Dendritic cell treated with granulocyte-macrophage colony-stimulating factor and Interleukin-4, amounts not matched to agents 40 ng/mL and 50 ng/mL, for 4 days (primary cell): ENCODE measurements around the gene UPF3A.

Source experiments
- H3K27ac Mint-ChIP-seq: one replicate; pipeline ENCODE4 v1.8.0; 2022; ENCODE audit warnings: mild to moderate bottlenecking, mixed read lengths
- H3K27me3 Mint-ChIP-seq: one replicate; pipeline ENCODE4 v1.8.0; 2022; ENCODE audit warnings: mild to moderate bottlenecking, mixed read lengths
- H3K36me3 Mint-ChIP-seq: one replicate; pipeline ENCODE4 v1.8.0; 2022; ENCODE audit warnings: low read depth, mixed read lengths
- H3K4me1 Mint-ChIP-seq: one replicate; pipeline ENCODE4 v1.8.0; 2022; ENCODE audit warnings: low read depth, mixed read lengths
- H3K4me3 Mint-ChIP-seq: one replicate; pipeline ENCODE4 v1.8.0; 2022; ENCODE audit warnings: mild to moderate bottlenecking, moderate library complexity, mixed read lengths
- H3K9me3 Mint-ChIP-seq: one replicate; pipeline ENCODE4 v1.8.0; 2022; ENCODE audit warnings: mixed read lengths
- intact Hi-C: fragments of 100-400 bp; cut with micrococcal nuclease; formaldehyde crosslinking; loops from one replicate; pipeline ENCODE4 v1.15.0; 2022

UPF3A gene

GRCh38 chr13:114304346-114305034, 23.1 kb downstream of the UPF3A start:
- intact Hi-C loops, result no loop called here
- Mint-ChIP-seq H3K4me1 (no peaks in the 10 kb centered on the region), H3K36me3 (peaks cover 69% of the 10 kb centered on the region), H3K4me3 (no peak overlapping the region), H3K9me3 (no peaks in the 10 kb centered on the region), H3K27ac (no peak overlapping the region), H3K27me3 (no peaks in the 10 kb centered on the region)

- Mint-ChIP-seq H3K4me1 (peaks cover 12% of the 10 kb centered on the region), H3K27ac (no peak overlapping the region), H3K4me3 (no peak overlapping the region), H3K27me3 (no peaks in the 10 kb centered on the region), H3K9me3 (no peaks in the 10 kb centered on the region), H3K36me3 (peaks cover 26% of the 10 kb centered on the region)
- intact Hi-C loops, result no loop called here
These were observed 27.7 kb downstream of the UPF3A start for GRCh38 chr13:114309086-114309485.

- peaks cover 21% of the 10 kb centered on the region for H3K36me3 Mint-ChIP-seq
- H3K4me1 Mint-ChIP-seq, result peaks cover 14% of the 10 kb centered on the region
- no peaks in the 10 kb centered on the region for H3K9me3 Mint-ChIP-seq
- intact Hi-C loops, result no loop called here
- H3K27me3 Mint-ChIP-seq, result no peaks in the 10 kb centered on the region
- H3K4me3 Mint-ChIP-seq, result no peak overlapping the region
- no peak overlapping the region for H3K27ac Mint-ChIP-seq
These were observed 28.5 kb downstream of the UPF3A start for GRCh38 chr13:114309806-114310410.

- intact Hi-C loops, result no loop called here
- H3K36me3 Mint-ChIP-seq, result peaks cover 20% of the 10 kb centered on the region
- H3K27ac Mint-ChIP-seq, result no peak overlapping the region
- H3K27me3 Mint-ChIP-seq, result no peaks in the 10 kb centered on the region
- peaks cover 22% of the 10 kb centered on the region for H3K4me1 Mint-ChIP-seq
- H3K9me3 Mint-ChIP-seq, result no peaks in the 10 kb centered on the region
- H3K4me3 Mint-ChIP-seq, result no peak overlapping the region
These were observed 29.6 kb downstream of the UPF3A start for GRCh38 chr13:114310956-114311355.

GRCh38 chr13:114311387-114311786, 30.0 kb downstream of the UPF3A start:
- intact Hi-C loops, result no loop called here
- Mint-ChIP-seq H3K27ac (no peak overlapping the region), H3K36me3 (peaks cover 16% of the 10 kb centered on the region), H3K27me3 (no peaks in the 10 kb centered on the region), H3K4me3 (no peak overlapping the region), H3K4me1 (peaks cover 22% of the 10 kb centered on the region), H3K9me3 (no peaks in the 10 kb centered on the region)

- H3K4me1 Mint-ChIP-seq, result peaks cover 27% of the 10 kb centered on the region
- no peak overlapping the region for H3K4me3 Mint-ChIP-seq
- H3K27me3 Mint-ChIP-seq, result no peaks in the 10 kb centered on the region
- no peak overlapping the region for H3K27ac Mint-ChIP-seq
- H3K9me3 Mint-ChIP-seq, result no peaks in the 10 kb centered on the region
- intact Hi-C loops, result no loop called here
- peaks cover 16% of the 10 kb centered on the region for H3K36me3 Mint-ChIP-seq
These were observed 30.5 kb downstream of the UPF3A start for GRCh38 chr13:114311908-114312307.

GRCh38 chr13:114313061-114313860, 31.9 kb downstream of the UPF3A start:
- Mint-ChIP-seq H3K4me3 (peak overlapping the region; percentile 80), H3K4me1 (peaks cover 39% of the 10 kb centered on the region), H3K27me3 (no peaks in the 10 kb centered on the region), H3K27ac (peak overlapping the region; percentile 97), H3K9me3 (no peaks in the 10 kb centered on the region), H3K36me3 (peaks cover 13% of the 10 kb centered on the region)
- intact Hi-C loops, result no loop called here

- peak within 1 kb of the TSS; percentile 80 for H3K4me3 Mint-ChIP-seq
- H3K27me3 Mint-ChIP-seq, result no peaks in the 10 kb centered on the region
- peaks cover 15% of the 10 kb centered on the region for H3K36me3 Mint-ChIP-seq
- peaks cover 49% of the 10 kb centered on the region for H3K4me1 Mint-ChIP-seq
- no peaks in the 10 kb centered on the region for H3K9me3 Mint-ChIP-seq
- H3K27ac Mint-ChIP-seq, result peak within 1 kb of the TSS; percentile 97
- intact Hi-C loops, result loop anchor here (1.0 kb wide), 1 partner anchor 33 kb away; the partner anchor contains the start of gene UPF3A
These were observed 32.9 kb downstream of the UPF3A start, which contains the start of gene CHAMP1 for GRCh38 chr13:114314074-114314912. Gene CHAMP1, plus strand, starts transcription at chr13:114314503. Its CDS starts 9,340 bp downstream, at chr13:114323843.

GRCh38 chr13:114315074-114315785, 33.8 kb downstream of the UPF3A start:
- H3K36me3 Mint-ChIP-seq, result peaks cover 24% of the 10 kb centered on the region
- peak overlapping the region; percentile 80 for H3K4me3 Mint-ChIP-seq
- H3K27me3 Mint-ChIP-seq, result no peaks in the 10 kb centered on the region
- H3K4me1 Mint-ChIP-seq, result peaks cover 58% of the 10 kb centered on the region
- H3K9me3 Mint-ChIP-seq, result no peaks in the 10 kb centered on the region
- peak overlapping the region; percentile 97 for H3K27ac Mint-ChIP-seq
- intact Hi-C loops, result no loop called here

- Mint-ChIP-seq H3K27me3 (no peaks in the 10 kb centered on the region), H3K9me3 (no peaks in the 10 kb centered on the region), H3K27ac (peak overlapping the region; percentile 27), H3K4me1 (peaks cover 61% of the 10 kb centered on the region), H3K4me3 (no peak overlapping the region), H3K36me3 (peaks cover 58% of the 10 kb centered on the region)
- intact Hi-C loops, result no loop called here
These were observed 37.2 kb downstream of the UPF3A start for GRCh38 chr13:114318624-114319023.

GRCh38 chr13:114319441-114319913, 38.1 kb downstream of the UPF3A start:
- Mint-ChIP-seq H3K27me3 (no peaks in the 10 kb centered on the region), H3K9me3 (no peaks in the 10 kb centered on the region), H3K4me1 (peaks cover 63% of the 10 kb centered on the region), H3K27ac (no peak overlapping the region), H3K4me3 (no peak overlapping the region), H3K36me3 (peaks cover 67% of the 10 kb centered on the region)
- intact Hi-C loops, result no loop called here

GRCh38 chr13:114320065-114320464, 38.7 kb downstream of the UPF3A start:
- H3K36me3 Mint-ChIP-seq, result peaks cover 68% of the 10 kb centered on the region
- peaks cover 65% of the 10 kb centered on the region for H3K4me1 Mint-ChIP-seq
- H3K9me3 Mint-ChIP-seq, result no peaks in the 10 kb centered on the region
- no peak overlapping the region for H3K4me3 Mint-ChIP-seq
- H3K27me3 Mint-ChIP-seq, result no peaks in the 10 kb centered on the region
- no peak overlapping the region for H3K27ac Mint-ChIP-seq
- intact Hi-C loops, result no loop called here

- intact Hi-C loops, result no loop called here
- H3K4me1 Mint-ChIP-seq, result peaks cover 70% of the 10 kb centered on the region
- H3K27ac Mint-ChIP-seq, result no peak overlapping the region
- no peak overlapping the region for H3K4me3 Mint-ChIP-seq
- no peaks in the 10 kb centered on the region for H3K27me3 Mint-ChIP-seq
- H3K36me3 Mint-ChIP-seq, result peaks cover 76% of the 10 kb centered on the region
- H3K9me3 Mint-ChIP-seq, result no peaks in the 10 kb centered on the region
These were observed 39.9 kb downstream of the UPF3A start for GRCh38 chr13:114321256-114321655.
